Fibroblast of the aortic adventitia (primary cell): ENCODE results near the gene ZNF367. TPM values are rescaled to one million over a fixed set of nuclear protein-coding genes. Genes with fewer than 3 reads are reported as not detected.

Experiments used
- DNase-seq: peaks from one replicate; pipeline ENCODE4 v3.0.0-alpha.2; 2010; ENCODE audit warnings: low read depth
- H3K4me3 ChIP-seq: 2 replicates; pipeline ENCODE4 v1.5.1; 2011; ENCODE audit warnings: low read depth, mild to moderate bottlenecking, control low read depth, low read length, moderate library complexity
- CTCF ChIP-seq: IDR thresholded peaks from 2 replicates; pipeline ENCODE4 v1.5.1; 2011; ENCODE audit warnings: mild to moderate bottlenecking, low read length, control low read depth, inconsistent platforms; ENCODE audit not compliant: insufficient read depth
- total RNA-seq: library from RNA; depleted of rRNA; stranded (reverse); fragments of >200 nt; gene quantifications from 2 replicates; pipeline ENCODE4 v1.2.3, GENCODE V29; 2012; ENCODE audit warnings: low replicate concordance

The ZNF367 gene
- total RNA-seq, 1 donor, result 31.3 TPM

- DNase-seq, result no peak
- no peak overlapping the region for H3K4me3 ChIP-seq
- no peak for TF ChIP-seq CTCF
Observed at GRCh38 chr9:96391021-96391765, 27.0 kb downstream of the ZNF367 start.

GRCh38 chr9:96388144-96388543 lies 30.0 kb downstream of the ZNF367 start:
- no peak for DNase-seq
- TF ChIP-seq CTCF, result no peak
- no peak overlapping the region for H3K4me3 ChIP-seq

- no peak overlapping the region for H3K4me3 ChIP-seq
- no peak for TF ChIP-seq CTCF
- DNase-seq, result no peak
Observed at GRCh38 chr9:96386157-96386556, 32.0 kb downstream of the ZNF367 start.

GRCh38 chr9:96383165-96383942 lies 34.8 kb downstream of the ZNF367 start, which contains the start of gene SLC35D2:
TSS of gene SLC35D2 (minus strand) at chr9:96383711. CDS start at chr9:96383634, 77 bp downstream.
- TF ChIP-seq CTCF, result no peak
- peak within 1 kb of the TSS; percentile 69 for H3K4me3 ChIP-seq
- DNase-seq, result peak; percentile 53

GRCh38 chr9:96382839-96383164 lies 35.4 kb downstream of the ZNF367 start:
- TF ChIP-seq CTCF, result no peak
- peak overlapping the region; percentile 69 for H3K4me3 ChIP-seq
- DNase-seq, result peak; percentile 33

- peak overlapping the region; percentile 69 for H3K4me3 ChIP-seq
- DNase-seq, result peak; percentile 23
- no peak for TF ChIP-seq CTCF
Observed at GRCh38 chr9:96382175-96382574, 36.0 kb downstream of the ZNF367 start.
